ENCODE data around the gene MAGEB10.
"Not testable (repeated sequence)": the region's sequence is repeated elsewhere in the genome, so short reads cannot be mapped to it uniquely, and the experiment has no call there.

Gene MAGEB10

GRCh38 chrX:27807690-27808089, at the start of gene MAGEB10:
TSS of gene MAGEB10 (plus strand) at chrX:27807990. CDS start at chrX:27821307, 13,317 bp downstream.
- DNase-seq: no peak

- no peak for DNase-seq
Observed at GRCh38 chrX:27765718-27766117, 42.1 kb upstream of the MAGEB10 start.

- DNase-seq: no peak
Observed at GRCh38 chrX:27767387-27767786, 40.4 kb upstream of the MAGEB10 start.

GRCh38 chrX:27775984-27776383, 31.8 kb upstream of the MAGEB10 start:
- DNase-seq: no peak

GRCh38 chrX:27796640-27797257, 11.0 kb upstream of the MAGEB10 start:
- DNase-seq: no peak

GRCh38 chrX:27797575-27797974, 10.2 kb upstream of the MAGEB10 start:
- no peak for DNase-seq

- no peak for DNase-seq
Observed at GRCh38 chrX:27808226-27808625, 436 bp downstream of the MAGEB10 start.

- not testable (repeated sequence) for DNase-seq
Observed at GRCh38 chrX:27808991-27809859, 1.4 kb downstream of the MAGEB10 start.

- DNase-seq: no peak
Observed at GRCh38 chrX:27815209-27815608, 7.4 kb downstream of the MAGEB10 start.

- no peak for DNase-seq
Observed at GRCh38 chrX:27823812-27824211, 16.0 kb downstream of the MAGEB10 start.

GRCh38 chrX:27838185-27838584, 30.4 kb downstream of the MAGEB10 start:
- DNase-seq: no peak

GRCh38 chrX:27840881-27841280, 33.1 kb downstream of the MAGEB10 start:
- DNase-seq: no peak

- DNase-seq: no peak
Observed at GRCh38 chrX:27842859-27843258, 35.1 kb downstream of the MAGEB10 start.

- DNase-seq: no peak
Observed at GRCh38 chrX:27860337-27860736, 52.5 kb downstream of the MAGEB10 start.

- DNase-seq: no peak
Observed at GRCh38 chrX:27863809-27864208, 56.0 kb downstream of the MAGEB10 start.
